HuH-7 (cell line): ENCODE results near the gene PBLD.

ENCODE experiments used
- DNase-seq: peaks from one replicate; pipeline ENCODE4 v3.0.0; 2011; ENCODE audit warnings: low spot score

The PBLD gene

DNA sequence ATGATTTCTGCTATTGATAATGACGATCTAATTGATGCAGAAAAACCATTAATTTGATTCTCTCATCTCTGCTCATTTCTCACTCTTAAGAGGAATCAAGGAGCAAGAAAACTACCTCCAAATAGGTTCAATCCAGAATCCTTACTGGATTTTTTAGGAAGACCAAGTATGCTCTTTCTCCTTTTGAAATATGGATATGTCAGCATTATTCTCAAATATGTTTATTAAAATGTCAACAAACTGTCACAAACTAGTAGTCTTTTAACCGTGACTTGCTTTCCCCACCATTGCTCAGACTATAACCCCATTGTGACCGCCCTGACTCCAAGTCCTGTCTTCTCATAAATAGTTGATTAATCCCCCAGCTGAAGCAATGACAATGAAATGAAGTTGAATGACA is 99.7 kb downstream of the PBLD start:
- no peak for DNase-seq
